ENCODE data around the gene ATXN7.

DNA sequence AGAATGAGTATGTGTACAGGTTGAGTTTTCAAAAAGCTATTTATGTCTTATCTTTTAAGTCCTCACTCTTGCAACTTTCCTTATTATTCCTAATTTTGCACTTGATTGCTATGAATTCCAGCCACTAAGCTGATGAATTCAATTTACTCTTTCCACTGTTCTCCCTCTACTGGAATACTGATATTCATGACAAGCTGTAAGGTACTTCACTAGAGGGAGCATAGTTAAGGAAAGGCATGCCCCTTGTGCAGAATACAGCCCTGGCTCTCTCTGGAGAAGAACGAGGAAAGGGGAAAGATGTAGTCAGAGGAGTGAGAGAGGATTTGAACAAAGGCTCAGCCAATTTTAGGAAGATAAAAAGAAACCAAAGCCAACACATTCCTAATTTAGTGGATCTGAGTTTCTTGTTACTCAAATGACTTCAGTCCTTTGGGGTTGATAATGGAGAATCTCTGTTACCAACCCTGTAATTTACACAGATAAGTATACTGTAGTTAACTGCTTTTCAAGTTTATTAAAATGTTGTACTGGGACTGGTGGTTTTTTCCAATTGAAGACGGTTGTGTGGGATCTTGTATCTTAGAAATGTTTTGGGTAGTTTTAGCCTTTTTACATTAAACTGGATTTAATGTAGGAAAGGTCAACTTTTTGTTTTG, 44.5 kb downstream of the ATXN7 start:
- TF ChIP-seq, protein P1, sequence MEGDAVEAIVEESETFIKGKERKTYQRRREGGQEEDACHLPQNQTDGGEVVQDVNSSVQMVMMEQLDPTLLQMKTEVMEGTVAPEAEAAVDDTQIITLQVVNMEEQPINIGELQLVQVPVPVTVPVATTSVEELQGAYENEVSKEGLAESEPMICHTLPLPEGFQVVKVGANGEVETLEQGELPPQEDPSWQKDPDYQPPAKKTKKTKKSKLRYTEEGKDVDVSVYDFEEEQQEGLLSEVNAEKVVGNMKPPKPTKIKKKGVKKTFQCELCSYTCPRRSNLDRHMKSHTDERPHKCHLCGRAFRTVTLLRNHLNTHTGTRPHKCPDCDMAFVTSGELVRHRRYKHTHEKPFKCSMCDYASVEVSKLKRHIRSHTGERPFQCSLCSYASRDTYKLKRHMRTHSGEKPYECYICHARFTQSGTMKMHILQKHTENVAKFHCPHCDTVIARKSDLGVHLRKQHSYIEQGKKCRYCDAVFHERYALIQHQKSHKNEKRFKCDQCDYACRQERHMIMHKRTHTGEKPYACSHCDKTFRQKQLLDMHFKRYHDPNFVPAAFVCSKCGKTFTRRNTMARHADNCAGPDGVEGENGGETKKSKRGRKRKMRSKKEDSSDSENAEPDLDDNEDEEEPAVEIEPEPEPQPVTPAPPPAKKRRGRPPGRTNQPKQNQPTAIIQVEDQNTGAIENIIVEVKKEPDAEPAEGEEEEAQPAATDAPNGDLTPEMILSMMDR (conservative IDR thresholded peaks at IDR 0.05) = no peak
- TF ChIP-seq ZFX (IDR thresholded peaks at IDR 0.05) = no peak
